ENCODE results near the gene RHOV.

DNA sequence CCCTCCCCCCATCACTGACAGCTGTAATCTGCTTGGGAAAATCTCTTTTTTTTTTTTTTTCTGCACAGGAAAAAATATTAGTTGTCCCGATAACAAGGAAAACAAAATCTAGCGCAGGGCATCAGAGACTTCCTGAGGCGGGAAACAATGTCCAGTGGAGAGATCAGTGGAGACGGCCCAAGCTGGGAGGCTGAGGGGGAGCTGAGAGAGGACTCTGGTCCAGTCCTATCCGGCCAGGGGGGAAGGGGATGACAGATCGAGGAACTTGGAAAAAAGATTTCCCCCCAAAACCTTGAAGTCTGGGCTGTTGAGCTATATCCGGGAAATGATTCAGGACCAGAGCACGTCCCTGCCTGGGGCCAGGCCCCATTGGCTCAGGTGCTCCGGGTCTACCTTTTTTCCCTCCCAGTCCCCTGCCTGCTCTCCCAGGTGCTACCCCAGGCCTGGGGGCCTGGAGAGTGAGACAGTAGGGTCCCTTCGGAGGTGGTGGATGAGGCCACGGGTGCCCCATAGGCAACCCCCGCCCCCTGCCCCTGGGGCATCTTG is 41.2 kb upstream of the RHOV start:
- TF ChIP-seq, protein P1, sequence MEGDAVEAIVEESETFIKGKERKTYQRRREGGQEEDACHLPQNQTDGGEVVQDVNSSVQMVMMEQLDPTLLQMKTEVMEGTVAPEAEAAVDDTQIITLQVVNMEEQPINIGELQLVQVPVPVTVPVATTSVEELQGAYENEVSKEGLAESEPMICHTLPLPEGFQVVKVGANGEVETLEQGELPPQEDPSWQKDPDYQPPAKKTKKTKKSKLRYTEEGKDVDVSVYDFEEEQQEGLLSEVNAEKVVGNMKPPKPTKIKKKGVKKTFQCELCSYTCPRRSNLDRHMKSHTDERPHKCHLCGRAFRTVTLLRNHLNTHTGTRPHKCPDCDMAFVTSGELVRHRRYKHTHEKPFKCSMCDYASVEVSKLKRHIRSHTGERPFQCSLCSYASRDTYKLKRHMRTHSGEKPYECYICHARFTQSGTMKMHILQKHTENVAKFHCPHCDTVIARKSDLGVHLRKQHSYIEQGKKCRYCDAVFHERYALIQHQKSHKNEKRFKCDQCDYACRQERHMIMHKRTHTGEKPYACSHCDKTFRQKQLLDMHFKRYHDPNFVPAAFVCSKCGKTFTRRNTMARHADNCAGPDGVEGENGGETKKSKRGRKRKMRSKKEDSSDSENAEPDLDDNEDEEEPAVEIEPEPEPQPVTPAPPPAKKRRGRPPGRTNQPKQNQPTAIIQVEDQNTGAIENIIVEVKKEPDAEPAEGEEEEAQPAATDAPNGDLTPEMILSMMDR (IDR thresholded peaks at IDR 0.05): no peak
- no peak for TF ChIP-seq ZFX (IDR thresholded peaks at IDR 0.05; ENCODE audit: borderline replicate concordance)

All from 22Rv1 (cell line).